A673 (cell line): ENCODE data around the gene LARGE1.

Experiments
- CTCF ChIP-seq: fragments of 300-800, 200-600 bp; sonication (generic); conservative IDR thresholded peaks from 2 replicates; pipeline ENCODE4 v1.5.1; 2017; ENCODE audit warnings: low read depth, mild to moderate bottlenecking, antibody characterized with exemption, low read length, moderate library complexity, mixed read lengths
- EZH2 ChIP-seq: fragments of 200-600 bp; sonication (generic); IDR thresholded peaks from 2 replicates; pipeline ENCODE4 v1.6.1; 2017; ENCODE audit warnings: borderline replicate concordance, low read depth, mild to moderate bottlenecking, mixed read lengths, antibody characterized with exemption, low read length; ENCODE audit not compliant: poor library complexity, severe bottlenecking

DNA sequence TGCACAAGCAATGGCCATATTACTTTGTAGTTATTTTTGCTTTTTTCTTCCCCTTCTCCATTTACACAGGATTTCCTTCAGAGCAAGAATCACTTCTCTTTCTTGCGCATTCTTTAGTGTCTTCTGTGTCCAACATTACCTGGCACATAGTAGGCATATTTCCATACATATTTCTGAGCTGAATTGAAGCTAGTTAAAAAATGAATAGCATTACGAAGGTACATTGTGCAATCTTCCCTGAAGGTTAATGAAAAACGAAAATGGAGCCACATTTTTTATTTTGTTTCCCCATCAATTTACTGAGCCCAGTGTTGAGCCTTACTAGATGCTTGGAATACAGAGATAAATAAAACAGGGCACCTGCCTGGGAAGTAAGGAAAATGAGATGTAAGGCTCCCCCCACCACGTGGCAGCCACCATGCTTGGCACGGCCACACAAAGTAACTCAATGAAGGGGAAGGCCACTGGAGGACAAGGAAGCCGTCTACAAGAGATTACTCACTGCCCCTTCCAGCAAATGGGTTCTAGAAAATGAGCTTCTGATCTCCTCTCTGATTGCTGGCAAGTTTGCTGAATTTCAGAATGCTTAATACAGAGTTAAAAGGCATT, 381.9 kb downstream of the LARGE1 start:
- TF ChIP-seq CTCF (no peak), EZH2 (no peak)
